Measurements from ENCODE around the gene SLC6A18.
"Not testable (repeated sequence)": the region's sequence is repeated elsewhere in the genome, so short reads cannot be mapped to it uniquely, and the experiment has no call there.

Gene SLC6A18

GRCh38 chr5:1249366-1250280 lies 24.4 kb downstream of the SLC6A18 start:
- FAIRE-seq (no peak), DNase-seq (ENCODE audit: insufficient read length, low spot score) (no peak)

GRCh38 chr5:1251678-1252580 lies 26.7 kb downstream of the SLC6A18 start:
- no peak for DNase-seq (ENCODE audit: insufficient read length, low spot score)
- no peak for FAIRE-seq

- FAIRE-seq, result no peak
- no peak for DNase-seq (ENCODE audit: insufficient read length, low spot score)
Observed at GRCh38 chr5:1252681-1253080, 27.5 kb downstream of the SLC6A18 start.

GRCh38 chr5:1253456-1254105 lies 28.4 kb downstream of the SLC6A18 start:
- FAIRE-seq (no peak), DNase-seq (ENCODE audit: insufficient read length, low spot score) (no peak)

GRCh38 chr5:1254196-1254595 lies 29.0 kb downstream of the SLC6A18 start:
- FAIRE-seq (no peak), DNase-seq (ENCODE audit: insufficient read length, low spot score) (no peak)

GRCh38 chr5:1255081-1255561 lies 29.9 kb downstream of the SLC6A18 start:
- no peak for DNase-seq (ENCODE audit: insufficient read length, low spot score)
- no peak for FAIRE-seq

- FAIRE-seq, result no peak
- DNase-seq (ENCODE audit: insufficient read length, low spot score), result no peak
Observed at GRCh38 chr5:1256776-1257175, 31.6 kb downstream of the SLC6A18 start.

GRCh38 chr5:1257363-1257762 lies 32.2 kb downstream of the SLC6A18 start:
- FAIRE-seq (no peak), DNase-seq (ENCODE audit: insufficient read length, low spot score) (no peak)

GRCh38 chr5:1257841-1258240 lies 32.7 kb downstream of the SLC6A18 start:
- DNase-seq (ENCODE audit: insufficient read length, low spot score) (no peak), FAIRE-seq (no peak)

- no peak for DNase-seq (ENCODE audit: insufficient read length, low spot score)
- no peak for FAIRE-seq
Observed at GRCh38 chr5:1259806-1260480, 34.8 kb downstream of the SLC6A18 start.

GRCh38 chr5:1261643-1262042 lies 36.5 kb downstream of the SLC6A18 start:
- FAIRE-seq (no peak), DNase-seq (ENCODE audit: insufficient read length, low spot score) (no peak)

- no peak for DNase-seq (ENCODE audit: insufficient read length, low spot score)
Observed at GRCh38 chr5:1262381-1262780, 37.2 kb downstream of the SLC6A18 start.

GRCh38 chr5:1264211-1264610 lies 39.0 kb downstream of the SLC6A18 start:
- no peak for DNase-seq (ENCODE audit: insufficient read length, low spot score)
- FAIRE-seq, result no peak

More at GRCh38 chr5:1262381-1262780, 37.2 kb downstream of the SLC6A18 start:
- no peak for FAIRE-seq

- FAIRE-seq (no peak), DNase-seq (ENCODE audit: insufficient read length, low spot score) (no peak)
Observed at GRCh38 chr5:1265026-1265425, 39.8 kb downstream of the SLC6A18 start.

GRCh38 chr5:1265461-1266455 lies 40.6 kb downstream of the SLC6A18 start:
- no peak for DNase-seq (ENCODE audit: insufficient read length, low spot score)
- FAIRE-seq, result no peak

GRCh38 chr5:1266791-1267190 lies 41.6 kb downstream of the SLC6A18 start:
- no peak for FAIRE-seq

GRCh38 chr5:1267464-1267863 lies 42.3 kb downstream of the SLC6A18 start:
- not testable (repeated sequence) for DNase-seq (ENCODE audit: insufficient read length, low spot score); FAIRE-seq

More at GRCh38 chr5:1266791-1267190, 41.6 kb downstream of the SLC6A18 start:
- DNase-seq (ENCODE audit: insufficient read length, low spot score), result no peak

- FAIRE-seq (no peak), DNase-seq (ENCODE audit: insufficient read length, low spot score) (no peak)
Observed at GRCh38 chr5:1268056-1268455, 42.9 kb downstream of the SLC6A18 start.

- FAIRE-seq (no peak), DNase-seq (ENCODE audit: insufficient read length, low spot score) (no peak)
Observed at GRCh38 chr5:1268666-1269065, 43.5 kb downstream of the SLC6A18 start.
